Sigmoid colon (tissue), 4 donors: Measurements from ENCODE around the gene GFY.

Source experiments
- CTCF ChIP-seq, 4 experiments: fragments of 450-650 bp in 3 of 4; fragments of 200-600 bp in 1 of 4; IDR thresholded peaks; one replicate each; pipeline ENCODE4 v1.5.1; 2016 to 2019; ENCODE audit warnings: antibody characterized with exemption in 4 of 4, mild to moderate bottlenecking in 3 of 4, moderate library complexity in 2 of 4
- EP300 ChIP-seq, 4 donors: sonication (generic); formaldehyde crosslinking; IDR thresholded peaks; one replicate each; pipeline ENCODE4 v1.6.1; 2017; ENCODE audit warnings: antibody characterized with exemption in 4 of 4
- POLR2A ChIP-seq, 2 donors: fragments of 450-650 bp; IDR thresholded peaks; one replicate each; pipeline ENCODE4 v1.6.1; 2016; ENCODE audit warnings: antibody characterized with exemption in 2 of 2, mild to moderate bottlenecking in 2 of 2, moderate library complexity in 2 of 2
- POLR2AphosphoS5 ChIP-seq, 4 donors: sonication (generic); formaldehyde crosslinking; IDR thresholded peaks; one replicate each; pipeline ENCODE4 v1.6.1; 2017; ENCODE audit warnings: antibody characterized with exemption in 4 of 4

GRCh38 chr19:49418511-49418910 lies 6.7 kb upstream of the GFY start:
- TF ChIP-seq CTCF (IDR thresholded peaks at IDR 0.05) = no peak
- TF ChIP-seq POLR2A (IDR thresholded peaks at IDR 0.05) = no peak
- no peak for TF ChIP-seq POLR2AphosphoS5 (IDR thresholded peaks at IDR 0.05)
- TF ChIP-seq EP300 (IDR thresholded peaks at IDR 0.05) = no peak
